Kidney (tissue), 14 donors: ENCODE measurements around the gene TMEM200A. TPM values are rescaled to one million over a fixed set of nuclear protein-coding genes. Genes with fewer than 3 reads are reported as not detected.

Source experiments
- DNase-seq, 5 donors: peaks; one replicate each; pipeline ENCODE4 v3.0.0-alpha.2; 2013 to 2020
- FAIRE-seq: peaks from 2 replicates; lab custom pipeline; 2012; peaks lifted over from hg19 to GRCh38; lab: Jason Lieb, UNC
- H3K27ac ChIP-seq, 2 donors: one replicate each; pipeline ENCODE4 v1.7.0; 2013; ENCODE audit warnings: low read depth in 2 of 2, low read length in 2 of 2, inconsistent platforms in 1 of 2
- H3K27me3 ChIP-seq: one replicate; pipeline ENCODE4 v1.7.1; 2013; ENCODE audit warnings: low read length, inconsistent platforms; ENCODE audit not compliant: control insufficient read depth, insufficient read depth
- H3K36me3 ChIP-seq, 3 donors: one replicate each; pipeline versions ENCODE4 v1.7.0 to v1.7.1; 2013; ENCODE audit warnings: low read length in 3 of 3, control low read depth in 1 of 3, inconsistent platforms in 1 of 3; ENCODE audit not compliant: insufficient read depth in 3 of 3, control insufficient read depth in 2 of 3
- H3K4me1 ChIP-seq, 3 donors: one replicate each; pipeline versions ENCODE4 v1.7.0 to v1.7.1; 2013; ENCODE audit warnings: low read length in 3 of 3, inconsistent platforms in 1 of 3, low read depth in 1 of 3; ENCODE audit not compliant: control insufficient read depth in 2 of 3, insufficient read depth in 2 of 3
- H3K4me3 ChIP-seq, 3 donors: one replicate each; pipeline versions ENCODE4 v1.7.0 to v1.8.1; 2013; ENCODE audit warnings: low read length in 3 of 3, control low read depth in 1 of 3, inconsistent platforms in 1 of 3
- H3K9ac ChIP-seq, 3 donors: one replicate each; pipeline versions ENCODE4 v1.7.0 to v1.7.1; 2013; ENCODE audit warnings: low read length in 3 of 3, control low read depth in 1 of 3, inconsistent platforms in 1 of 3
- H3K9me3 ChIP-seq, 3 donors: one replicate each; pipeline versions ENCODE4 v1.7.0 to v1.7.1; 2013; ENCODE audit warnings: low read length in 3 of 3, control low read depth in 1 of 3, inconsistent platforms in 1 of 3; ENCODE audit not compliant: control insufficient read depth in 2 of 3, insufficient read depth in 1 of 3
- CTCF ChIP-seq: IDR thresholded peaks from 3 replicates; pipeline ENCODE4 v1.5.1; 2012; ENCODE audit warnings: mild to moderate bottlenecking, moderate library complexity, borderline replicate concordance; ENCODE audit not compliant: insufficient read depth; ENCODE audit errors: extremely low read depth
- intact Hi-C: fragments of 100-400 bp; cut with DNase I; formaldehyde crosslinking; loops from one replicate; pipeline ENCODE4 v1.11.1; 2022
- polyA plus RNA-seq: library from polyadenylated mRNA; stranded (reverse); fragments of 350-450 nt; fragmentation: Illumina TruSeq; extraction: RNeasy Lipid Tissue Mini Kit (QIAGEN cat#74804); gene quantifications from one replicate; pipeline ENCODE4 v1.2.3, GENCODE V29; 2014; ENCODE audit warnings: low read depth, low replicate concordance; ENCODE audit not compliant: insufficient read depth
- total RNA-seq: library from RNA; stranded (reverse); fragmentation: NEBNext Ultra II Directional; extraction: Animal tissue kit (Norgen Biotek cat#: 25700); gene quantifications from one replicate; pipeline ENCODE4 v1.2.1, GENCODE V29; 2021
- donor health status: control.
- donor health status: control.
- donor health status: control.
- donor health status: control.
- donor health status: control.
- donor health status: DM: yes; HTN: yes; CAD: no.
- donor health status: Normal renal cell carcinoma (clear cell type).

TMEM200A gene
- total and polyA plus RNA-seq, 2 donors from 2014 or later: 7.7 to 17.9 TPM

- intact Hi-C loops: no loop called here
- Histone ChIP-seq H3K4me3 (no peak overlapping the region), H3K27ac (no peak overlapping the region), H3K9me3 (no peaks in the 10 kb centered on the region), H3K9ac (no peak overlapping the region), H3K4me1 (peaks cover 0 to 6% (median 2%) of the 10 kb centered on the region in 3 donors), H3K36me3 (no peaks in the 10 kb centered on the region), H3K27me3 (no peaks in the 10 kb centered on the region)
- no peak for FAIRE-seq
- no peak for TF ChIP-seq CTCF
- no peak for DNase-seq
Observed at GRCh38 chr6:130421585-130421984, 55.8 kb downstream of the TMEM200A start.

GRCh38 chr6:130423044-130423443 lies 57.2 kb downstream of the TMEM200A start:
- Histone ChIP-seq H3K4me1 (peaks cover 0 to 6% (median 2%) of the 10 kb centered on the region in 3 donors), H3K4me3 (no peak overlapping the region), H3K27me3 (no peaks in the 10 kb centered on the region), H3K27ac (no peak overlapping the region), H3K9ac (no peak overlapping the region), H3K9me3 (no peaks in the 10 kb centered on the region), H3K36me3 (no peaks in the 10 kb centered on the region)
- no peak for TF ChIP-seq CTCF
- intact Hi-C loops: no loop called here
- no peak for DNase-seq
- no peak for FAIRE-seq

DNA sequence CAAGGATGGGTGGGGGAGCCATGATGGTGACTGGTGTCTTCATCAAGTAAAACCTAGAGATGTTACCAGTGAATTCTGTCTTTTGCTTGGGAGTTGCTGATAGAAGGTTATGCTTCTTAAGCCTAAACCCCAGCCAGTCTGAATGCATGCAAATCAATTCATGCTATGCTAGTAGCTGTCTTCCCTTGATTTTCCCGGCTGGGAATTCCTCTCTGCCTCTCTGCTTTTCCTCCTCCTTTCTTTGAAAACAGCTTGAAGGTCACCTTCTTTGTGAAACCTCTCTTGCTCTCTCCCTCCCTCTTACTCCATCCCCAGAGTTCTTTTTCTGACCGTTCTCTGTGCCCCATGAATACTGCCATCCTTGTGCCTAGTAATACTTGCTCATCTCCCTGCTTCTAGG lies 58.9 kb downstream of the TMEM200A start:
- H3K4me1 ChIP-seq: peaks cover 0 to 6% (median 2%) of the 10 kb centered on the region in 3 donors
- no peak overlapping the region for H3K4me3 ChIP-seq
- no peak overlapping the region for H3K27ac ChIP-seq
- no peaks in the 10 kb centered on the region for H3K36me3 ChIP-seq
- TF ChIP-seq CTCF: no peak
- FAIRE-seq: no peak
- no peaks in the 10 kb centered on the region for H3K27me3 ChIP-seq
- intact Hi-C loops: no loop called here
- DNase-seq: no peak
- no peaks in the 10 kb centered on the region for H3K9me3 ChIP-seq
- no peak overlapping the region for H3K9ac ChIP-seq

DNA sequence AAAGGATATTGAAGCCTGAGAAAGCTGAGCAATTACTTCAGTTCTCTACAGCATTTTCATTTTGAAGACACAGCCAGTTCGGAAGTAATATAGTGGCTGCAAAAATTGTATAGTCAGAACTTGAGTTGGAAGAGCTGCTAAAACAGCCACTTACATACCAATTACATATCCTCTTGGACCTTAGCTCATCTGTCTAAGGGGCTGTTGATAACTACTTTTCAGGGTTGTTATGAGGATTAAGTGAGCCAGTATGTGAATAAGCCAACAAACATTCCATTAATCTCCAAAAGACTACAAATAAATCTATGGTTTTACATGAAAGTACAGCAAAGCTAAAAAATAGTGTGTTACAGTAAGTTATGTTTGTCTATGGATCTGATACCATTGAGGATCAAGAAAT lies 59.7 kb downstream of the TMEM200A start:
- no peak for FAIRE-seq
- no peak overlapping the region for H3K9ac ChIP-seq
- TF ChIP-seq CTCF: no peak

More for the DNA sequence above, 59.7 kb downstream of the TMEM200A start:
- DNase-seq: no peak
- Histone ChIP-seq H3K27me3 (no peaks in the 10 kb centered on the region), H3K9me3 (no peaks in the 10 kb centered on the region), H3K4me1 (peaks cover 0 to 6% (median 2%) of the 10 kb centered on the region in 3 donors), H3K27ac (no peak overlapping the region), H3K4me3 (no peak overlapping the region), H3K36me3 (no peaks in the 10 kb centered on the region)
- intact Hi-C loops: no loop called here
